ENCODE measurements around the gene MAML1. TPM values are rescaled to one million over a fixed set of nuclear protein-coding genes. Genes with fewer than 3 reads are reported as not detected.
A peak's percentile ranks its signal among the peaks of the same experiment; 100 is the strongest.
"Not testable (repeated sequence)": the region's sequence is repeated elsewhere in the genome, so short reads cannot be mapped to it uniquely, and the experiment has no call there.

The MAML1 gene, protein sequence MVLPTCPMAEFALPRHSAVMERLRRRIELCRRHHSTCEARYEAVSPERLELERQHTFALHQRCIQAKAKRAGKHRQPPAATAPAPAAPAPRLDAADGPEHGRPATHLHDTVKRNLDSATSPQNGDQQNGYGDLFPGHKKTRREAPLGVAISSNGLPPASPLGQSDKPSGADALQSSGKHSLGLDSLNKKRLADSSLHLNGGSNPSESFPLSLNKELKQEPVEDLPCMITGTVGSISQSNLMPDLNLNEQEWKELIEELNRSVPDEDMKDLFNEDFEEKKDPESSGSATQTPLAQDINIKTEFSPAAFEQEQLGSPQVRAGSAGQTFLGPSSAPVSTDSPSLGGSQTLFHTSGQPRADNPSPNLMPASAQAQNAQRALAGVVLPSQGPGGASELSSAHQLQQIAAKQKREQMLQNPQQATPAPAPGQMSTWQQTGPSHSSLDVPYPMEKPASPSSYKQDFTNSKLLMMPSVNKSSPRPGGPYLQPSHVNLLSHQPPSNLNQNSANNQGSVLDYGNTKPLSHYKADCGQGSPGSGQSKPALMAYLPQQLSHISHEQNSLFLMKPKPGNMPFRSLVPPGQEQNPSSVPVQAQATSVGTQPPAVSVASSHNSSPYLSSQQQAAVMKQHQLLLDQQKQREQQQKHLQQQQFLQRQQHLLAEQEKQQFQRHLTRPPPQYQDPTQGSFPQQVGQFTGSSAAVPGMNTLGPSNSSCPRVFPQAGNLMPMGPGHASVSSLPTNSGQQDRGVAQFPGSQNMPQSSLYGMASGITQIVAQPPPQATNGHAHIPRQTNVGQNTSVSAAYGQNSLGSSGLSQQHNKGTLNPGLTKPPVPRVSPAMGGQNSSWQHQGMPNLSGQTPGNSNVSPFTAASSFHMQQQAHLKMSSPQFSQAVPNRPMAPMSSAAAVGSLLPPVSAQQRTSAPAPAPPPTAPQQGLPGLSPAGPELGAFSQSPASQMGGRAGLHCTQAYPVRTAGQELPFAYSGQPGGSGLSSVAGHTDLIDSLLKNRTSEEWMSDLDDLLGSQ
- total RNA-seq = 10 to 100 TPM; 11.2 to 16.0 (median 12.3) TPM
- polyA plus RNA-seq = 10 to 100 TPM in 1 of 3 donors, 1 to 10 TPM in 2; 4.6 to 12.1 (median 5.8) TPM
- long read RNA-seq, donor 1, partial matches to known transcripts = 0 of 2 reads
- long read RNA-seq, donor 1, other reads (novel, unspliced or antisense) = 2 of 2 reads
- long read RNA-seq, donor 2, partial matches to known transcripts = 2 of 17 reads
- long read RNA-seq, donor 2, other reads (novel, unspliced or antisense) = 15 of 17 reads

DNA sequence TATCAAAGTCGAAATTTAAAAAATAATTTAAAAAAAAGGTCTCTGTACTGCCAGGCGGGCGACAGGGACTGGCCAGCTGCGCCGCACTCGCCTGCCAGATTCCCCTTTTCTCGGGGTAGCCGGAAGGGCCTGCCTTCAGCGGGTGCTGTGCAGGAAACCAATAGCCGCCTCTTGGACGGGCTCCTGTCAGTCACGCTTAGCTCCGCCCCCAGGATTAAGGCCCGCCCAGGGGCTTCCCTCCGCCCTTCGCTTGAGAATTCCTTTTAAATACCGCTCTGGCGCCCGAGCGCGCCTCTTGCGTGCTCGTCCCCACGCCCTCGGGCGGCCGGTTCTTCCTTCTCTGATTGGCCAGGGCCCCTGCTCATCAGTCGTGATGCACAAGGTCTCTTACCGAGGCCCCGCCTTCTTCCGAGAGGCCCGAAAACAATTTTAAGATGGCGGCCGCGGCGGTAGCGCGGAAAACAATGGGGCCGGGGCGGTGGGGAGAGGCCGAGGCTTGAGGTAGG lies at the start of gene MAML1:
TSS of gene MAML1 (plus strand) at position 411 of the 506 bp plus-strand sequence. CDS start 291 bp downstream, outside the sequence.
- TF ChIP-seq, protein P1, sequence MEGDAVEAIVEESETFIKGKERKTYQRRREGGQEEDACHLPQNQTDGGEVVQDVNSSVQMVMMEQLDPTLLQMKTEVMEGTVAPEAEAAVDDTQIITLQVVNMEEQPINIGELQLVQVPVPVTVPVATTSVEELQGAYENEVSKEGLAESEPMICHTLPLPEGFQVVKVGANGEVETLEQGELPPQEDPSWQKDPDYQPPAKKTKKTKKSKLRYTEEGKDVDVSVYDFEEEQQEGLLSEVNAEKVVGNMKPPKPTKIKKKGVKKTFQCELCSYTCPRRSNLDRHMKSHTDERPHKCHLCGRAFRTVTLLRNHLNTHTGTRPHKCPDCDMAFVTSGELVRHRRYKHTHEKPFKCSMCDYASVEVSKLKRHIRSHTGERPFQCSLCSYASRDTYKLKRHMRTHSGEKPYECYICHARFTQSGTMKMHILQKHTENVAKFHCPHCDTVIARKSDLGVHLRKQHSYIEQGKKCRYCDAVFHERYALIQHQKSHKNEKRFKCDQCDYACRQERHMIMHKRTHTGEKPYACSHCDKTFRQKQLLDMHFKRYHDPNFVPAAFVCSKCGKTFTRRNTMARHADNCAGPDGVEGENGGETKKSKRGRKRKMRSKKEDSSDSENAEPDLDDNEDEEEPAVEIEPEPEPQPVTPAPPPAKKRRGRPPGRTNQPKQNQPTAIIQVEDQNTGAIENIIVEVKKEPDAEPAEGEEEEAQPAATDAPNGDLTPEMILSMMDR (IDR thresholded peaks at IDR 0.05) = no peak
- ATAC-seq (peak; percentile 97 to 99 (median 98)), DNase-seq (peak; percentile 100)
- 0 to 1% (median 1%) methylated on average over 41 of the region's 41 CpGs for WGBS, 3 donors
- Histone ChIP-seq H3K9me3 (no peaks in the 10 kb centered on the region), H3K36me3 (ENCODE audit: insufficient read depth in 1 of 2, low read depth in 1 of 2) (peaks cover 8 to 37% of the 10 kb centered on the region in 2 donors), H3K4me3 (peak within 1 kb of the TSS; percentile 73), H3K27me3 (ENCODE audit: insufficient read depth in 3 of 3, low read length in 2 of 3) (no peaks in the 10 kb centered on the region), H3K27ac (peak within 1 kb of the TSS; percentile 94), H3K4me1 (peaks cover 43% of the 10 kb centered on the region)
- intact Hi-C loops (cut with DNase I) = loop anchor here (1.0 to 5.0 kb wide), 3 partner anchors 34 to 87 kb away; partner anchors contain the start of gene CANX (in 2 of the 2)

- DNase-seq; ATAC-seq; H3K4me1 ChIP-seq; intact Hi-C loops (cut with DNase I); H3K9me3 ChIP-seq; H3K36me3 ChIP-seq (ENCODE audit: insufficient read depth in 1 of 2, low read depth in 1 of 2); H3K27me3 ChIP-seq (ENCODE audit: insufficient read depth in 3 of 3, low read length in 2 of 3); H3K4me3 ChIP-seq; H3K27ac ChIP-seq: not testable (repeated sequence)
- WGBS, 3 donors = 80 to 88% (median 83%) methylated on average over 9 of the region's 9 CpGs
These were observed 43.4 kb upstream of the MAML1 start for GRCh38 chr5:179689212-179689611.

DNA sequence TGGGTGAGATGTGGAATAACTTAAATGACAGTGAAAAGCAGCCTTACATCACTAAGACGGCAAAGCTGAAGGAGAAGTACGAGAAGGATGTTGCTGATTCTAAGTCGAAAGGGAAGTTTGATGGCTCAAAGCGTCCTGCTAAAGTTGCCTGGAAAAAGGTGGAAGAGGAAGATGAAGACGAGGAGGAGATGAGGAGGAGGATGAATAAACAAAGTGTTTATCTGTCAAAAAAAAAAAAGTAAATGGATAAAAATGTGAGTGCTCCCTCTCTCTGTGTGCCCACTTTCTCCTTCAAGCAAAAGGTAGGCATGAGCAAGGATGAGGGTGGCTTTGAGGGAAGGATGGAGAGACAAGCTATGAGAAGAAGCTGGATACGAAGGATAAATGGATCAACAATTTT lies 38.1 kb upstream of the MAML1 start:
- TF ChIP-seq, protein P1 (IDR thresholded peaks at IDR 0.05) = no peak
- no peak overlapping the region for H3K4me3 ChIP-seq
- H3K36me3 ChIP-seq (ENCODE audit: insufficient read depth in 1 of 2, low read depth in 1 of 2) = no peaks in the 10 kb centered on the region
- no peak overlapping the region for H3K27ac ChIP-seq
- H3K27me3 ChIP-seq (ENCODE audit: insufficient read depth in 3 of 3, low read length in 2 of 3) = no peaks in the 10 kb centered on the region
- intact Hi-C loops (cut with DNase I) = no loop called here
- WGBS, 3 donors = 91 to 93% (median 92%) methylated on average over 6 of the region's 6 CpGs
- ATAC-seq = no peak
- H3K9me3 ChIP-seq = no peaks in the 10 kb centered on the region
- no peak for DNase-seq
- peaks cover 5% of the 10 kb centered on the region for H3K4me1 ChIP-seq

DNA sequence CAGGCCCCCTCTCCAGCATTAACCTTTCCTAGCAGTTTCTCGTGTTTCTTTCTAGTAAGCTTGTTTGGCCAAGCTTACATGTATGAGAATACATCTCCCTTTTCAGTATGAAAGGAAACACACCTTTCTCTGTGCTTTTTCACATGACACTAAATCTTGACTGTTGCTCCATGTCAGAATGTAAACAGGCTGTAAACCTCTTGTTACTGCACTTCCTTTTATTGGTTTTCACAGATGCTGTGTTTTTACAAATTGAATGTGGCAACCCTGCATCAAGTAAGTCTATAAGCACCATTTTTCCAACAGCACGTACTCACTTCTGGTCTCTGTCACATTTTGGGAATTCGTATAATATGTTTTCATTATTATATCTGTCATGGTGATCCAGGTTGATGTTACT lies 36.0 kb upstream of the MAML1 start:
- peaks cover 16% of the 10 kb centered on the region for H3K4me1 ChIP-seq
- no peak overlapping the region for H3K4me3 ChIP-seq
- intact Hi-C loops (cut with DNase I) = loop anchor here in 1 of 2 donors (5.0 kb wide), 2 partner anchors 36 to 74 kb away; partner anchors contain the start of genes HNRNPH1 and MAML1
- WGBS, 3 donors = 66 to 76% (median 73%) methylated on average over 3 of the region's 3 CpGs
- DNase-seq (no peak), ATAC-seq (no peak)
- H3K36me3 ChIP-seq (ENCODE audit: insufficient read depth in 1 of 2, low read depth in 1 of 2) = no peaks in the 10 kb centered on the region
- H3K27ac ChIP-seq = peak overlapping the region; percentile 100
- TF ChIP-seq, protein P1 (IDR thresholded peaks at IDR 0.05) = no peak
- no peaks in the 10 kb centered on the region for H3K9me3 ChIP-seq
- H3K27me3 ChIP-seq (ENCODE audit: insufficient read depth in 3 of 3, low read length in 2 of 3) = no peaks in the 10 kb centered on the region
